Thoracic aorta (tissue), 2 donors: Measurements from ENCODE around the gene POLR2E. TPM values are rescaled to one million over a fixed set of nuclear protein-coding genes. Genes with fewer than 3 reads are reported as not detected.

Source experiments
- ATAC-seq: fragments of 150-250 bp; one replicate; pipeline ENCODE4 v1.8.0; 2017; ENCODE audit warnings: low read depth; ENCODE audit not compliant: insufficient number of reproducible peaks, low FRiP score
- DNase-seq: peaks from one replicate; pipeline ENCODE4 v3.0.0-alpha.2; 2020; ENCODE audit warnings: low spot score
- H3K27ac ChIP-seq, 2 donors: fragments of 200-600 bp; sonication (generic); 1 replicate in 1 of 2; 2 replicates in 1 of 2; pipeline ENCODE4 v1.5.1; 2016; ENCODE audit warnings: mild to moderate bottlenecking in 2 of 2, moderate library complexity in 2 of 2
- H3K27me3 ChIP-seq: fragments of 200-600 bp; sonication (generic); replicated peaks from 2 replicates; pipeline ENCODE4 v1.6.0; 2016; ENCODE audit warnings: mild to moderate bottlenecking; ENCODE audit not compliant: insufficient read depth
- H3K36me3 ChIP-seq: fragments of 200-600 bp; sonication (generic); one replicate; pipeline ENCODE4 v1.5.1; 2016
- H3K4me1 ChIP-seq, 2 donors: fragments of 200-600 bp; sonication (generic); 1 replicate in 1 of 2; 2 replicates in 1 of 2; pipeline versions ENCODE4 v1.5.1 to v1.6.0; 2016; ENCODE audit warnings: low read depth in 2 of 2, mild to moderate bottlenecking in 1 of 2; ENCODE audit not compliant: control insufficient read depth in 1 of 2
- H3K4me3 ChIP-seq: fragments of 200-600 bp; sonication (generic); 2 replicates; pipeline ENCODE4 v1.5.1; 2016; ENCODE audit warnings: mild to moderate bottlenecking
- H3K9me3 ChIP-seq: fragments of 200-600 bp; sonication (generic); 2 replicates; pipeline ENCODE4 v1.5.1; 2016
- CTCF ChIP-seq: fragments of 200-600 bp; sonication (generic); IDR thresholded peaks from one replicate; pipeline ENCODE4 v1.5.1; 2019; ENCODE audit warnings: antibody characterized with exemption
- total RNA-seq, 2 donors: library from RNA; depleted of rRNA; stranded (reverse); fragments of >200 nt; gene quantifications; one replicate each; pipeline versions ENCODE4 v1.1.0 to v1.2.3, GENCODE V29; 2016

The POLR2E gene
- total RNA-seq, 2 donors from 2014 or later: 129 to 149 TPM

- no peaks in the 10 kb centered on the region for H3K27me3 ChIP-seq
- no peak overlapping the region for H3K4me3 ChIP-seq
- no peak for TF ChIP-seq CTCF
- DNase-seq (no peak), ATAC-seq (no peak)
- H3K4me1 ChIP-seq: no peaks in the 10 kb centered on the region
- no peaks in the 10 kb centered on the region for H3K36me3 ChIP-seq
- H3K9me3 ChIP-seq: peaks cover 24% of the 10 kb centered on the region
- H3K27ac ChIP-seq: no peak overlapping the region
Observed at GRCh38 chr19:1053176-1054101, 41.7 kb downstream of the POLR2E start.

- DNase-seq (no peak), ATAC-seq (no peak)
- Histone ChIP-seq H3K36me3 (no peaks in the 10 kb centered on the region), H3K4me1 (no peaks in the 10 kb centered on the region), H3K4me3 (no peak overlapping the region), H3K9me3 (peaks cover 17% of the 10 kb centered on the region), H3K27me3 (no peaks in the 10 kb centered on the region), H3K27ac (no peak overlapping the region)
- TF ChIP-seq CTCF: no peak
Observed at GRCh38 chr19:1052349-1052975, 42.7 kb downstream of the POLR2E start.

- no peaks in the 10 kb centered on the region for H3K27me3 ChIP-seq
- H3K4me3 ChIP-seq: no peak overlapping the region
- ATAC-seq (no peak), DNase-seq (no peak)
- no peaks in the 10 kb centered on the region for H3K36me3 ChIP-seq
- H3K27ac ChIP-seq: no peak overlapping the region
- TF ChIP-seq CTCF: no peak
- H3K9me3 ChIP-seq: peaks cover 10% of the 10 kb centered on the region
- no peaks in the 10 kb centered on the region for H3K4me1 ChIP-seq
Observed at GRCh38 chr19:1051791-1052190, 43.4 kb downstream of the POLR2E start.

GRCh38 chr19:1050989-1051788, 44.0 kb downstream of the POLR2E start:
- no peaks in the 10 kb centered on the region for H3K27me3 ChIP-seq
- TF ChIP-seq CTCF: no peak
- ATAC-seq (no peak), DNase-seq (no peak)
- H3K27ac ChIP-seq: no peak overlapping the region
- H3K9me3 ChIP-seq: peaks cover 4% of the 10 kb centered on the region
- no peaks in the 10 kb centered on the region for H3K4me1 ChIP-seq
- H3K36me3 ChIP-seq: no peaks in the 10 kb centered on the region
- H3K4me3 ChIP-seq: no peak overlapping the region

- H3K27ac ChIP-seq: no peak overlapping the region
- H3K36me3 ChIP-seq: no peaks in the 10 kb centered on the region
- ATAC-seq (no peak), DNase-seq (no peak)
- H3K27me3 ChIP-seq: no peaks in the 10 kb centered on the region
- H3K9me3 ChIP-seq: no peaks in the 10 kb centered on the region
- no peak for TF ChIP-seq CTCF
- H3K4me1 ChIP-seq: no peaks in the 10 kb centered on the region
- H3K4me3 ChIP-seq: no peak overlapping the region
Observed at GRCh38 chr19:1049800-1050199, 45.4 kb downstream of the POLR2E start.
